Subcutaneous abdominal adipose tissue (tissue), 5 donors: ENCODE data around the gene ITPRID2.

Experiments
- H3K27ac ChIP-seq: one replicate; pipeline ENCODE4 v1.7.0; 2013; ENCODE audit warnings: low read depth, mild to moderate bottlenecking, inconsistent platforms, low read length, moderate library complexity
- H3K27me3 ChIP-seq, 5 donors: one replicate each; pipeline ENCODE4 v1.7.0; 2013; ENCODE audit warnings: low read length in 5 of 5, inconsistent platforms in 1 of 5; ENCODE audit not compliant: control insufficient read depth in 5 of 5, insufficient read depth in 4 of 5
- H3K36me3 ChIP-seq, 5 donors: one replicate each; pipeline ENCODE4 v1.7.0; 2013; ENCODE audit warnings: low read length in 5 of 5; ENCODE audit not compliant: control insufficient read depth in 5 of 5, insufficient read depth in 5 of 5
- H3K4me1 ChIP-seq, 5 donors: one replicate each; pipeline ENCODE4 v1.7.0; 2013; ENCODE audit warnings: low read length in 5 of 5, mild to moderate bottlenecking in 3 of 5, moderate library complexity in 1 of 5; ENCODE audit not compliant: control insufficient read depth in 5 of 5, insufficient read depth in 5 of 5
- H3K4me3 ChIP-seq, 5 donors: one replicate each; pipeline ENCODE4 v1.7.0; 2013; ENCODE audit warnings: low read length in 5 of 5, low read depth in 1 of 5
- H3K9ac ChIP-seq, 5 donors: one replicate each; pipeline ENCODE4 v1.7.0; 2013; ENCODE audit warnings: low read length in 5 of 5, mild to moderate bottlenecking in 4 of 5, moderate library complexity in 3 of 5
- H3K9me3 ChIP-seq, 5 donors: one replicate each; pipeline ENCODE4 v1.7.0; 2013; ENCODE audit warnings: low read length in 5 of 5; ENCODE audit not compliant: control insufficient read depth in 5 of 5
- donor health status: healthy.
- donor health status: healthy.
- donor health status: healthy.
- donor health status: healthy.
- donor health status: healthy.

ITPRID2 gene

GRCh38 chr2:181972431-181973170, 81.1 kb downstream of the ITPRID2 start:
- Histone ChIP-seq H3K36me3 (no peaks in the 10 kb centered on the region), H3K4me1 (no peaks in the 10 kb centered on the region), H3K9me3 (no peaks in the 10 kb centered on the region), H3K9ac (no peak overlapping the region), H3K27ac (no peak overlapping the region), H3K27me3 (no peaks in the 10 kb centered on the region), H3K4me3 (no peak overlapping the region)

- Histone ChIP-seq H3K4me3 (no peak overlapping the region), H3K4me1 (no peaks in the 10 kb centered on the region), H3K36me3 (no peaks in the 10 kb centered on the region), H3K9ac (no peak overlapping the region), H3K27me3 (no peaks in the 10 kb centered on the region), H3K27ac (no peak overlapping the region), H3K9me3 (no peaks in the 10 kb centered on the region)
Observed at GRCh38 chr2:181973171-181973783, 81.7 kb downstream of the ITPRID2 start.

- H3K27ac ChIP-seq, result no peak overlapping the region
- no peak overlapping the region for H3K4me3 ChIP-seq
- no peaks in the 10 kb centered on the region for H3K36me3 ChIP-seq
- no peak overlapping the region for H3K9ac ChIP-seq
- no peaks in the 10 kb centered on the region for H3K4me1 ChIP-seq
- H3K27me3 ChIP-seq, result no peaks in the 10 kb centered on the region
- H3K9me3 ChIP-seq, result no peaks in the 10 kb centered on the region
Observed at GRCh38 chr2:181977661-181978350, 86.3 kb downstream of the ITPRID2 start.

- H3K9me3 ChIP-seq, result no peaks in the 10 kb centered on the region
- no peak overlapping the region for H3K27ac ChIP-seq
- H3K27me3 ChIP-seq, result no peaks in the 10 kb centered on the region
- no peak overlapping the region for H3K4me3 ChIP-seq
- no peaks in the 10 kb centered on the region for H3K4me1 ChIP-seq
- H3K9ac ChIP-seq, result no peak overlapping the region
- H3K36me3 ChIP-seq, result no peaks in the 10 kb centered on the region
Observed at GRCh38 chr2:181978351-181979150, 87.0 kb downstream of the ITPRID2 start.
